ENCODE results near the gene MRI1.

Gene MRI1

GRCh38 chr19:13794757-13795589, 30.7 kb downstream of the MRI1 start, which contains the start of gene ZSWIM4:
Gene ZSWIM4, plus strand, starts transcription at chr19:13795443. Its CDS starts 206 bp downstream, at chr19:13795649.
- no peak for TF ChIP-seq CTCF (IDR thresholded peaks at IDR 0.05; ENCODE audit: control extremely low read depth, extremely low read depth, low read depth, missing control alignments)
- POLR2A ChIA-PET: interaction anchor here (0.5 to 1.8 kb wide), 7 partner anchors 15 to 260 kb away, joined by 3 to 6 read pairs (median 4); no protein-coding TSS in a partner anchor
- CTCF ChIA-PET: interaction anchor here (0.7 to 5.3 kb wide), 2 partner anchors 15 to 68 kb away, joined by 3 to 25 read pairs; no protein-coding TSS in a partner anchor
- DNase-seq (ENCODE audit: extremely low spot score): peak; percentile 98

GRCh38 chr19:13795595-13796300, 31.4 kb downstream of the MRI1 start:
- TF ChIP-seq CTCF (IDR thresholded peaks at IDR 0.05; ENCODE audit: control extremely low read depth, extremely low read depth, low read depth, missing control alignments): no peak
- ChIA-PET POLR2A (interaction anchor here (0.9 to 1.8 kb wide), 7 partner anchors 14 to 63 kb away, joined by 3 to 6 read pairs (median 4); no protein-coding TSS in a partner anchor), CTCF (interaction anchor here (0.7 to 5.3 kb wide), 4 partner anchors 8 to 67 kb away, joined by 3 to 25 read pairs (median 5); no protein-coding TSS in a partner anchor)
- DNase-seq (ENCODE audit: extremely low spot score): peak; percentile 67

GRCh38 chr19:13796301-13797057, 32.2 kb downstream of the MRI1 start:
- CTCF ChIA-PET: interaction anchor here (0.7 to 5.3 kb wide), 10 partner anchors 8 to 76 kb away, joined by 3 to 25 read pairs (median 6); partner anchors contain the start of gene C19orf53
- peak; percentile 67 for DNase-seq (ENCODE audit: extremely low spot score)
- no peak for TF ChIP-seq CTCF (IDR thresholded peaks at IDR 0.05; ENCODE audit: control extremely low read depth, extremely low read depth, low read depth, missing control alignments)
- POLR2A ChIA-PET: interaction anchor here (1.1 to 1.7 kb wide), 4 partner anchors 14 to 63 kb away, joined by 3 to 6 read pairs (median 4); no protein-coding TSS in a partner anchor

- TF ChIP-seq CTCF (IDR thresholded peaks at IDR 0.05; ENCODE audit: control extremely low read depth, extremely low read depth, low read depth, missing control alignments): no peak
- ChIA-PET POLR2A (interaction anchor here (0.6 to 1.3 kb wide), 2 partner anchors 39 to 72 kb away, joined by 3 to 5 read pairs; no protein-coding TSS in a partner anchor), CTCF (interaction anchor here (0.9 to 5.3 kb wide), 11 partner anchors 9 to 76 kb away, joined by 3 to 25 read pairs (median 5); partner anchors contain the start of gene C19orf53)
- no peak for DNase-seq (ENCODE audit: extremely low spot score)
These were observed 32.7 kb downstream of the MRI1 start for GRCh38 chr19:13797058-13797440.

GRCh38 chr19:13797870-13798269, 33.5 kb downstream of the MRI1 start:
- ChIA-PET CTCF (interaction anchor here (0.9 to 5.3 kb wide), 10 partner anchors 10 to 65 kb away, joined by 3 to 25 read pairs (median 6); partner anchors contain the start of gene C19orf53), POLR2A (interaction anchor here (0.6 to 1.3 kb wide), 2 partner anchors 38 to 71 kb away, joined by 3 to 5 read pairs; no protein-coding TSS in a partner anchor)
- no peak for DNase-seq (ENCODE audit: extremely low spot score)
- TF ChIP-seq CTCF (IDR thresholded peaks at IDR 0.05; ENCODE audit: control extremely low read depth, extremely low read depth, low read depth, missing control alignments): no peak
